H1 (cell line): ENCODE measurements around the gene CCSAP. TPM values are rescaled to one million over a fixed set of nuclear protein-coding genes. Genes with fewer than 3 reads are reported as not detected.

Experiments used
- CTCF ChIA-PET: fragments of 300-600 bp; sonication (Branson Sonifier 250); formaldehyde crosslinking; loops from one replicate; lab custom pipeline; 2021; ENCODE audit not compliant: partially characterized antibody; lab: Charles Lee
- POLR2A ChIA-PET: fragments of 300-600 bp; sonication (Branson Sonifier 250); formaldehyde crosslinking; loops from one replicate; lab custom pipeline; 2021; ENCODE audit warnings: inconsistent platforms; ENCODE audit not compliant: partially characterized antibody; lab: Charles Lee
- DNase-seq, 2 experiments: peaks; one replicate each; pipeline versions ENCODE4 v3.0.0 to v3.0.0-alpha.2; 2010 to 2022; ENCODE audit warnings: low spot score in 2 of 2, low read depth in 1 of 2, mixed read lengths in 1 of 2
- FAIRE-seq: peaks from 2 replicates; lab custom pipeline; 2011; peaks lifted over from hg19 to GRCh38; lab: Jason Lieb, UNC
- H2AFZ ChIP-seq: 2 replicates; pipeline ENCODE4 v1.8.1; 2012; ENCODE audit warnings: low read length, inconsistent platforms
- H2AK5ac ChIP-seq: 2 replicates; pipeline ENCODE4 v1.6.1; 2013; ENCODE audit warnings: low read depth, low read length
- H2BK120ac ChIP-seq: replicated peaks from 2 replicates; pipeline ENCODE3; 2013; ENCODE audit warnings: low read depth, low read length, inconsistent platforms
- H2BK12ac ChIP-seq: 2 replicates; pipeline ENCODE4 v1.6.1; 2013; ENCODE audit warnings: low read depth, low read length
- H2BK15ac ChIP-seq: 2 replicates; pipeline ENCODE4 v1.6.1; 2013; ENCODE audit warnings: low read length
- H2BK20ac ChIP-seq: 2 replicates; pipeline ENCODE4 v1.6.1; 2013; ENCODE audit warnings: low read length
- H2BK5ac ChIP-seq: 2 replicates; pipeline ENCODE4 v1.6.1; 2013; ENCODE audit warnings: low read depth, low read length
- H3K14ac ChIP-seq: 2 replicates; pipeline ENCODE4 v1.6.1; 2013; ENCODE audit warnings: inconsistent platforms; ENCODE audit not compliant: insufficient read length
- H3K18ac ChIP-seq: 2 replicates; pipeline ENCODE4 v1.6.1; 2013; ENCODE audit warnings: low read length; ENCODE audit errors: extremely low read depth
- H3K23ac ChIP-seq: 2 replicates; pipeline ENCODE4 v1.6.1; 2013; ENCODE audit warnings: inconsistent platforms; ENCODE audit not compliant: insufficient read length
- H3K23me2 ChIP-seq: 2 replicates; pipeline ENCODE4 v1.6.1; 2013; ENCODE audit warnings: low read depth, low read length
- H3K27ac ChIP-seq: 2 replicates; pipeline ENCODE4 v1.6.1; 2011; ENCODE audit warnings: low read depth, low read length, inconsistent platforms
- H3K27me3 ChIP-seq, 4 experiments: replicated peaks in 1 of 4; 1 replicate in 1 of 4; 2 replicates in 3 of 4; pipeline versions ENCODE4 v1.6.1 to v1.8.1; 2011 to 2013; ENCODE audit warnings: low read length in 3 of 4, mild to moderate bottlenecking in 3 of 4, inconsistent platforms in 2 of 4, mixed read lengths in 2 of 4, moderate library complexity in 1 of 4; ENCODE audit not compliant: control insufficient read depth in 3 of 4, insufficient read depth in 3 of 4; ENCODE audit errors: extremely low read depth in 1 of 4
- H3K36me3 ChIP-seq, 4 experiments: 2 replicates each; pipeline versions ENCODE4 v1.6.1 to v1.8.1; 2011 to 2013; ENCODE audit warnings: mild to moderate bottlenecking in 4 of 4, low read length in 3 of 4, moderate library complexity in 2 of 4, control low read depth in 1 of 4, inconsistent platforms in 1 of 4; ENCODE audit not compliant: insufficient read depth in 4 of 4, control insufficient read depth in 2 of 4
- H3K4ac ChIP-seq: replicated peaks from 2 replicates; pipeline ENCODE3; 2013; ENCODE audit warnings: low read length, low read depth, mixed read lengths, inconsistent platforms; ENCODE audit not compliant: insufficient read length
- H3K4me1 ChIP-seq, 4 experiments: replicated peaks in 1 of 4; 1 replicate in 1 of 4; 2 replicates in 3 of 4; pipeline versions ENCODE4 v1.6.1 to v1.8.1; 2011 to 2013; ENCODE audit warnings: low read length in 3 of 4, inconsistent platforms in 2 of 4, mixed read lengths in 1 of 4; ENCODE audit not compliant: insufficient read depth in 4 of 4, control insufficient read depth in 3 of 4
- H3K4me2 ChIP-seq, 2 experiments: 2 replicates each; pipeline versions ENCODE4 v1.6.1 to v1.8.1; 2011 to 2013; ENCODE audit warnings: low read depth in 2 of 2, low read length in 2 of 2, control low read depth in 1 of 2, inconsistent platforms in 1 of 2, mild to moderate bottlenecking in 1 of 2; ENCODE audit not compliant: insufficient read depth in 1 of 2
- H3K4me3 ChIP-seq, 4 experiments: fragments of 200-600, 300-600 bp in 1 of 4; sonication (generic), shearing (Covaris generic), sonication (Bioruptor Twin) in 1 of 4; 2 replicates each; pipeline versions ENCODE4 v1.5.1 to v1.8.1; 2011 to 2016; ENCODE audit warnings: low read length in 4 of 4, low read depth in 3 of 4, control low read depth in 2 of 4, inconsistent platforms in 2 of 4, mild to moderate bottlenecking in 2 of 4, mixed read lengths in 1 of 4, moderate library complexity in 1 of 4; ENCODE audit not compliant: insufficient read depth in 2 of 4; ENCODE audit errors: extremely low read depth in 1 of 4
- H3K56ac ChIP-seq: replicated peaks from 2 replicates; pipeline ENCODE3; 2013; ENCODE audit warnings: low read depth, mild to moderate bottlenecking, mixed read lengths, low read length, inconsistent platforms; ENCODE audit not compliant: insufficient read length
- H3K79me1 ChIP-seq: 2 replicates; pipeline ENCODE4 v1.6.1; 2013; ENCODE audit warnings: low read depth, low read length, control low read depth
- H3K79me2 ChIP-seq, 2 experiments: 2 replicates each; pipeline versions ENCODE4 v1.6.1 to v1.8.1; 2012 to 2013; ENCODE audit warnings: low read length in 2 of 2, mild to moderate bottlenecking in 2 of 2, inconsistent platforms in 1 of 2; ENCODE audit not compliant: insufficient read depth in 2 of 2, control insufficient read depth in 1 of 2
- H3K9ac ChIP-seq, 4 experiments: replicated peaks in 1 of 4; 1 replicate in 1 of 4; 2 replicates in 3 of 4; pipeline versions ENCODE4 v1.6.1 to v1.8.1; 2011 to 2013; ENCODE audit warnings: low read depth in 3 of 4, low read length in 3 of 4, control low read depth in 2 of 4, mild to moderate bottlenecking in 2 of 4, moderate library complexity in 2 of 4, inconsistent platforms in 1 of 4; ENCODE audit errors: extremely low read depth in 1 of 4
- H3K9me3 ChIP-seq, 2 experiments: 2 replicates each; pipeline versions ENCODE4 v1.6.1 to v1.8.1; 2012 to 2013; ENCODE audit warnings: mild to moderate bottlenecking in 2 of 2, moderate library complexity in 2 of 2, control low read depth in 1 of 2, inconsistent platforms in 1 of 2, low read depth in 1 of 2, low read length in 1 of 2, mixed read lengths in 1 of 2; ENCODE audit not compliant: insufficient read depth in 2 of 2
- H4K20me1 ChIP-seq, 2 experiments: replicated peaks in 1 of 2; 2 replicates each; pipeline versions ENCODE3 to v1.8.1; 2011 to 2013; ENCODE audit warnings: inconsistent platforms in 2 of 2, low read length in 2 of 2, mild to moderate bottlenecking in 1 of 2; ENCODE audit not compliant: insufficient read depth in 2 of 2, control insufficient read depth in 1 of 2
- H4K5ac ChIP-seq: 2 replicates; pipeline ENCODE4 v1.6.1; 2013; ENCODE audit warnings: low read length, low read depth, mixed read lengths, inconsistent platforms; ENCODE audit not compliant: insufficient read length
- H4K8ac ChIP-seq: 2 replicates; pipeline ENCODE4 v1.8.0; 2013; ENCODE audit warnings: mild to moderate bottlenecking, moderate library complexity, low read length, inconsistent platforms; ENCODE audit not compliant: insufficient read depth; ENCODE audit errors: extremely low read depth
- H4K91ac ChIP-seq: replicated peaks from 2 replicates; pipeline ENCODE3; 2013; ENCODE audit warnings: low read length, mixed read lengths, inconsistent platforms; ENCODE audit not compliant: insufficient read length
- POLR2AphosphoS5 ChIP-seq: IDR thresholded peaks from 2 replicates; pipeline ENCODE4 v1.6.1; 2011; ENCODE audit warnings: low read depth, low read length
- SIX5 ChIP-seq: IDR thresholded peaks from 2 replicates; pipeline ENCODE4 v1.6.1; 2011; ENCODE audit warnings: mild to moderate bottlenecking, low read depth, low read length
- WGBS, 2 experiments: shearing (Covaris generic) in 1 of 2; methylation state at CpG; one replicate each; pipeline versions ENCODE4 v1.1.6 to v1.1.7; 2013 to 2015; ENCODE audit warnings: low lambda C conversion rate in 2 of 2, mixed read lengths in 2 of 2, inconsistent platforms in 1 of 2, low coverage in 1 of 2, missing lambda C conversion rate in 1 of 2; ENCODE audit not compliant: insufficient replicate concordance in 2 of 2, insufficient coverage in 1 of 2, insufficient read length in 1 of 2; ENCODE audit errors: extremely low coverage in 1 of 2, missing lambda C conversion rate in 1 of 2; 5-methylcytosine and 5-hydroxymethylcytosine counted together
- long read RNA-seq, 2 experiments: library from RNA in 1 of 2; library from capped mRNA in 1 of 2; stranded (forward); transcript quantifications; one replicate each; pipeline ENCODE4 v2.0.0, GENCODE V29; 2021; ENCODE audit warnings: inconsistent platforms in 1 of 2
- polyA minus RNA-seq, 3 experiments: library from RNA; depleted of rRNA, polyadenylated mRNA; stranded (reverse); fragments of >200 nt; gene quantifications; 1 replicate in 2 of 3; 2 replicates in 1 of 3; pipeline ENCODE4 v1.2.3, GENCODE V29; 2011
- polyA plus RNA-seq, 7 experiments: library from polyadenylated mRNA; depleted of rRNA in 3 of 7; stranded (reverse) in 5 of 7; unstranded in 2 of 7; fragments of >200 nt in 5 of 7; fragments of 200-250 nt in 2 of 7; gene quantifications; 1 replicate in 5 of 7; 2 replicates in 1 of 7; 4 replicates in 1 of 7; pipeline versions ENCODE4 v1.2.1 to v1.2.3, GENCODE V29; 2011 to 2013; ENCODE audit warnings: missing spikeins in 2 of 7, mixed read lengths in 2 of 7
- total RNA-seq: library from RNA; stranded (reverse); fragmentation: NEBNext Ultra II Directional; extraction: Animal tissue kit (Norgen Biotek cat#: 25700); gene quantifications from 2 replicates; pipeline ENCODE4 v1.2.1, GENCODE V29; 2021
- TF ChIP-seq, protein P1 (sequence below), 3 experiments: IDR thresholded peaks; 1 replicate in 2 of 3; 2 replicates in 1 of 3; pipeline versions ENCODE4 v1.5.1 to v1.6.1; 2011; ENCODE audit warnings: low read length in 3 of 3, mild to moderate bottlenecking in 3 of 3, inconsistent platforms in 2 of 3, low read depth in 1 of 3, moderate library complexity in 1 of 3; ENCODE audit not compliant: insufficient read depth in 1 of 3; ENCODE audit errors: control extremely low read depth in 1 of 3

CCSAP gene, protein sequence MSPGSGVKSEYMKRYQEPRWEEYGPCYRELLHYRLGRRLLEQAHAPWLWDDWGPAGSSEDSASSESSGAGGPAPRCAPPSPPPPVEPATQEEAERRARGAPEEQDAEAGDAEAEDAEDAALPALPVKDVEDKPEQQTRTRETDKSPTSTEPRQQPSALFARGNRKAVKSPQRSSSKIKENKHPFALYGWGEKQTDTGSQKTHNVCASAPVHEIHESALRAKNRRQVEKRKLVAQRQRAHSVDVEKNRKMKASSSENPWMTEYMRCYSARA
- total RNA-seq (16.5 and 17.2 TPM in 2 replicates), polyA plus RNA-seq (2011; rRNA removed) (2.4 and 3.5 TPM in 2 replicates), polyA minus RNA-seq (2011; rRNA and poly(A)+ RNA removed) (6.1 and 6.3 TPM in 2 replicates)
- polyA plus RNA-seq (2011; cell fraction: cytosol; rRNA removed) = 4.1 TPM
- 2.0 TPM for polyA plus RNA-seq (2011; cell fraction: nucleus; rRNA removed)
- 3.4 to 7.0 TPM (median 4.6 TPM) in 4 replicates for polyA plus RNA-seq (2012, experiment 1 of 2)
- polyA plus RNA-seq (2012, experiment 2 of 2) = 0.58 TPM
- polyA plus RNA-seq (2013, experiment 1 of 2) = 12.3 TPM
- polyA plus RNA-seq (2013, experiment 2 of 2) = 13.5 TPM
- 6.4 TPM for polyA minus RNA-seq (2011; cell fraction: cytosol; rRNA and poly(A)+ RNA removed)
- polyA minus RNA-seq (2011; cell fraction: nucleus; rRNA and poly(A)+ RNA removed) = 10.9 TPM
- long read RNA-seq, experiment 1, full-length matches to known transcripts = 1 of 19 reads
- long read RNA-seq, experiment 1, partial matches to known transcripts = 2 of 19 reads
- long read RNA-seq, experiment 1, other reads (novel, unspliced or antisense) = 16 of 19 reads
- long read RNA-seq, experiment 2 = 0 reads

GRCh38 chr1:229342656-229343569 lies at the start of gene CCSAP:
TSS of gene CCSAP (minus strand) at chr1:229343047. CDS start at chr1:229342465, 582 bp downstream.
- CTCF ChIA-PET = interaction anchor here (0.6 to 2.4 kb wide), 3 partner anchors 49 to 93 kb away, joined by 3 to 8 read pairs (median 3); no protein-coding TSS in a partner anchor
- FAIRE-seq (no peak), DNase-seq (peak in 1 of 2 experiments; percentile 89)
- H4K20me1 ChIP-seq = peaks cover 0 to 2% of the 10 kb centered on the region in 2 experiments
- no peak within 1 kb of the TSS for H3K14ac ChIP-seq
- H3K79me2 ChIP-seq = peaks cover 0 to 34% of the 10 kb centered on the region in 2 experiments; a peak in 3 of 4 replicates
- H3K9me3 ChIP-seq = no peaks in the 10 kb centered on the region
- no peak within 1 kb of the TSS for H3K56ac ChIP-seq
- H3K9ac ChIP-seq = peak within 1 kb of the TSS; percentile 47 to 78 (median 54)
- peaks cover 2 to 13% (median 9%) of the 10 kb centered on the region in 4 experiments; a peak in 5 of 7 replicates for H3K27me3 ChIP-seq
- H4K5ac ChIP-seq = peak within 1 kb of the TSS; percentile 87
- H2AFZ ChIP-seq = 0 out of 2 replicates have a peak within 1 kb of the TSS, but pooled peaks have one; percentile 31
- H3K27ac ChIP-seq = peak within 1 kb of the TSS; percentile 63; the same call in 1 of the 2 replicates
- peaks cover 2% of the 10 kb centered on the region; the same call in 1 of the 2 replicates for H3K79me1 ChIP-seq
- no peak within 1 kb of the TSS for H3K4ac ChIP-seq
- H2BK15ac ChIP-seq = no peak within 1 kb of the TSS; the same call in 1 of the 2 replicates
- H2AK5ac ChIP-seq = no peak within 1 kb of the TSS
- H2BK5ac ChIP-seq = no peak within 1 kb of the TSS; the same call in 1 of the 2 replicates
- H3K4me1 ChIP-seq = peaks cover 0 to 6% (median 5%) of the 10 kb centered on the region in 4 experiments; a peak in 6 of 7 replicates
- no peak within 1 kb of the TSS for H2BK20ac ChIP-seq
- no peaks in the 10 kb centered on the region for H3K36me3 ChIP-seq
- H4K8ac ChIP-seq = peak within 1 kb of the TSS; percentile 74
- peak within 1 kb of the TSS; percentile 58 to 82 (median 79) for H3K4me3 ChIP-seq
- H2BK120ac ChIP-seq = no peak within 1 kb of the TSS
- peaks cover 9% of the 10 kb centered on the region; the same call in 1 of the 2 replicates for H3K23me2 ChIP-seq
- peak within 1 kb of the TSS; percentile 66; the same call in 1 of the 2 replicates for H3K18ac ChIP-seq
- no peak within 1 kb of the TSS for H3K23ac ChIP-seq
- peak within 1 kb of the TSS; percentile 54 for H4K91ac ChIP-seq
- H3K4me2 ChIP-seq = peak within 1 kb of the TSS; percentile 67 to 95
- peak within 1 kb of the TSS; percentile 72; the same call in 1 of the 2 replicates for H2BK12ac ChIP-seq
- POLR2A ChIA-PET = interaction anchor here (1.3 to 2.0 kb wide), 2 partner anchors 64 to 69 kb away, joined by 4 to 11 read pairs; no protein-coding TSS in a partner anchor
- WGBS, 2 experiments = 2% methylated on average over 45 of the region's 83 CpGs; no CpG with 5 or more reads in 1 of the 2 experiments
- TF ChIP-seq POLR2AphosphoS5 (peak; percentile 27; the same call in 1 of the 2 replicates), SIX5 (no peak)
- TF ChIP-seq, protein P1, sequence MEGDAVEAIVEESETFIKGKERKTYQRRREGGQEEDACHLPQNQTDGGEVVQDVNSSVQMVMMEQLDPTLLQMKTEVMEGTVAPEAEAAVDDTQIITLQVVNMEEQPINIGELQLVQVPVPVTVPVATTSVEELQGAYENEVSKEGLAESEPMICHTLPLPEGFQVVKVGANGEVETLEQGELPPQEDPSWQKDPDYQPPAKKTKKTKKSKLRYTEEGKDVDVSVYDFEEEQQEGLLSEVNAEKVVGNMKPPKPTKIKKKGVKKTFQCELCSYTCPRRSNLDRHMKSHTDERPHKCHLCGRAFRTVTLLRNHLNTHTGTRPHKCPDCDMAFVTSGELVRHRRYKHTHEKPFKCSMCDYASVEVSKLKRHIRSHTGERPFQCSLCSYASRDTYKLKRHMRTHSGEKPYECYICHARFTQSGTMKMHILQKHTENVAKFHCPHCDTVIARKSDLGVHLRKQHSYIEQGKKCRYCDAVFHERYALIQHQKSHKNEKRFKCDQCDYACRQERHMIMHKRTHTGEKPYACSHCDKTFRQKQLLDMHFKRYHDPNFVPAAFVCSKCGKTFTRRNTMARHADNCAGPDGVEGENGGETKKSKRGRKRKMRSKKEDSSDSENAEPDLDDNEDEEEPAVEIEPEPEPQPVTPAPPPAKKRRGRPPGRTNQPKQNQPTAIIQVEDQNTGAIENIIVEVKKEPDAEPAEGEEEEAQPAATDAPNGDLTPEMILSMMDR (IDR thresholded peaks at IDR 0.05; ENCODE audit: control extremely low read depth in 1 of 3, insufficient read depth in 1 of 3, low read depth in 1 of 3, low read length in 3 of 3) = no peak
